ENCODE results near the gene RPL23. TPM values are rescaled to one million over a fixed set of nuclear protein-coding genes. Genes with fewer than 3 reads are reported as not detected.

Gene RPL23
- total RNA-seq: 1,000 to 10,000 TPM; 1,006 to 2,029 TPM

DNA sequence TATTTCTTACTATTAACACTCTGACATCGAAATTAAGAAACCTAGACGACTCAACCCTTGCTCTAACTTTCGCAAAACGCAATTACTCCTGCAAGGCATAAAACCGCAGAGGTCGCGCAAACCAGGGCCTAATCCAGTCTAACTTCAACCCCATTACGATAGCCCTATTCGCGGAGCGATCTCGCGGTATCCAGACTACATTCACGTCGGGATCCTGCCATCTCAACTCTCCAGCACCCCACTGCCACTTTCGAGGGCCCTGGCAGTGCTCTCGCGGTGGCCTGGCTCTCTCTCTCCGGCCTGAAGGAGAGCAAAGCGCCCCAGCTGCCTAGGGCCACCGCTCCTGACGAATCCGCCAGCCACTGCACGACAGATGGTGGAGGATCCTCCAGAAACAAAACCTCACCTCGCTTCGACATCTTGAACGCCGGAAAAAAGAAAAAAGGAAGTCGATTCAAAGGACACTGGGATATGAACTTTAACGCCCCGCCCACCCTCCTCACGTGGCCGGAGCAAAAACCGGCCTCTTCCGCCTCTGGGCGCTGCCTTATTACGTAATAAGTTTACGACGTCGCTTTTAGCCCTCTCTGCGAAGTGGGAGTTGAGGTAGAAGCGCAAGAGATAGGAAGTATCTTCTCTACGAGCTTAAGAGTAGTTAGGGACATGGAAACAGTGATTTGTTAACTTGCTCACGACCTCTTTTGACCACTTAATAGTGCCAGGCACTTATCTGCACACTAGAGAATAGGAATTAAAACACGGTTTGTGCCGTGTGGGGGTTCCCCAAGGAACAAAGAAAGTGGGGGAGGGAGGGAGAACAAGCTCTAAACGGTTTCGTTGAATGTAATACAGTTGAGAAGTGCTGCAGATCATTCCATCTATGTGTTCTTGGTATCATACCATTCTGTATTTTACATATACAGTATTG lies at the start of gene RPL23:
Gene RPL23 (minus strand): TSS at position 430 of the 928 bp plus-strand sequence. CDS start 11 bp downstream, at position 419.
- peak within 1 kb of the TSS; percentile 47 to 50 for H3K4me3 ChIP-seq
- peak; percentile 100 for TF ChIP-seq POLR2AphosphoS5 (IDR thresholded peaks at IDR 0.05)
- peak in 2 of 4 experiments; percentile 9 to 21 for TF ChIP-seq CTCF (IDR thresholded peaks at IDR 0.05)
- peak; percentile 68 for TF ChIP-seq POLR2A (IDR thresholded peaks at IDR 0.05)
- no peaks in the 10 kb centered on the region for H3K27me3 ChIP-seq (replicated peaks; ENCODE audit: insufficient read depth)
- intact Hi-C loops (cut with DNase I): loop anchor here (1.0 kb wide), 1 partner anchor 28 kb away; the partner anchor contains the start of gene CWC25
- DNase-seq (ENCODE audit: low spot score): peak; percentile 97
- WGBS: under 1% methylated on average over 48 of the region's 48 CpGs
- H3K27ac ChIP-seq: peak within 1 kb of the TSS; percentile 82 to 92
- no peaks in the 10 kb centered on the region for H3K36me3 ChIP-seq
- peaks cover 4% of the 10 kb centered on the region for H3K4me1 ChIP-seq (replicated peaks)
- H3K9me3 ChIP-seq: no peaks in the 10 kb centered on the region

DNA sequence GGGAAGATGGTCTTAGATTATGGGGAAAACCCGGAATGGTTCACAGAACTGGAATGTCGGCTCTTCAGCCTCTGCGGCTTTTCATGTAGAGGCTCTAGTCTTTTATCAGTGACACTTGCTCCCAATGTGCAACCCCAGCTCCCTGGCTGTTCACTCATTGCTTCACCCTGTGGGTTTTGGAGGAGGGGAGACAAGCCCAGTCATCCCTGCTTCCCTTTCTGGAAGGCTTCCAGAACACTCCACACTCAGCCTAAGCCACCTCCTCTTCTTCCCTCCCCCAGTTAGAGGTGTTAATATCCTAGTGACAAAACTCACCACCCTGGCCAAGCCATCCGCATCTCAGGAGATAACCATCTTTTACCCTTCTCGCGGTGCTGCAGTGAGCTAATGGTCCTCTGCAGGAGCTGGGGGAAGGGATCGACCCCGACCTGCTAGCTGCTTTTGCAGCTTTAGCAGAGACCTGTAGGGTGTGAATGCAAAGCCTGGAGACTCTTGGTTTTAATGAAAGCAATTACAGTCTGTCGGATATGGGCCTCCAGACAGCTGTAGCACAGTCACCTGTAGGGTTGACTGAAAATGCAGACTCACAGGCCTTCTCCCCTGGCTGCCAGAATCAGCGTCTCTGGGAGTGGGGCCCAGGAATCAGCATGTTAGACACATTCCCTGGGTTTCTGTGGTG lies 47.6 kb upstream of the RPL23 start:
- Histone ChIP-seq H3K4me1 (replicated peaks) (no peaks in the 10 kb centered on the region), H3K27ac (no peak overlapping the region), H3K4me3 (no peak overlapping the region), H3K27me3 (replicated peaks; ENCODE audit: insufficient read depth) (no peaks in the 10 kb centered on the region), H3K36me3 (peaks cover 0 to 3% of the 10 kb centered on the region in 2 donors), H3K9me3 (no peaks in the 10 kb centered on the region)
- TF ChIP-seq POLR2AphosphoS5 (IDR thresholded peaks at IDR 0.05) (no peak), CTCF (IDR thresholded peaks at IDR 0.05) (no peak), POLR2A (IDR thresholded peaks at IDR 0.05) (no peak)
- intact Hi-C loops (cut with DNase I): no loop called here
- no peak for DNase-seq (ENCODE audit: low spot score)
- WGBS: 28% methylated on average over 10 of the region's 10 CpGs

- TF ChIP-seq POLR2AphosphoS5 (IDR thresholded peaks at IDR 0.05) (no peak), POLR2A (IDR thresholded peaks at IDR 0.05) (no peak), CTCF (IDR thresholded peaks at IDR 0.05) (no peak)
- intact Hi-C loops (cut with DNase I): no loop called here
- Histone ChIP-seq H3K9me3 (no peaks in the 10 kb centered on the region), H3K27me3 (replicated peaks; ENCODE audit: insufficient read depth) (no peaks in the 10 kb centered on the region), H3K4me3 (no peak overlapping the region), H3K4me1 (replicated peaks) (no peaks in the 10 kb centered on the region), H3K36me3 (peaks cover 0 to 3% of the 10 kb centered on the region in 2 donors), H3K27ac (no peak overlapping the region)
- no peak for DNase-seq (ENCODE audit: low spot score)
- 90% methylated on average over 5 of the region's 5 CpGs for WGBS
Observed at GRCh38 chr17:38899421-38899820, 45.9 kb upstream of the RPL23 start.

GRCh38 chr17:38898812-38899348 lies 45.4 kb upstream of the RPL23 start:
- H3K4me3 ChIP-seq: no peak overlapping the region
- H3K36me3 ChIP-seq: peaks cover 0 to 3% of the 10 kb centered on the region in 2 donors
- H3K4me1 ChIP-seq (replicated peaks): no peaks in the 10 kb centered on the region

More at GRCh38 chr17:38898812-38899348, 45.4 kb upstream of the RPL23 start:
- intact Hi-C loops (cut with DNase I): no loop called here
- no peak for TF ChIP-seq CTCF (IDR thresholded peaks at IDR 0.05)
- TF ChIP-seq POLR2A (IDR thresholded peaks at IDR 0.05): no peak
- no peak for TF ChIP-seq POLR2AphosphoS5 (IDR thresholded peaks at IDR 0.05)
- WGBS: 69% methylated on average over 11 of the region's 11 CpGs
- Histone ChIP-seq H3K27me3 (replicated peaks; ENCODE audit: insufficient read depth) (no peaks in the 10 kb centered on the region), H3K27ac (no peak overlapping the region), H3K9me3 (no peaks in the 10 kb centered on the region)
- no peak for DNase-seq (ENCODE audit: low spot score)
